ENCODE results near the gene PHF21B.
"Not testable (repeated sequence)": the region's sequence is repeated elsewhere in the genome, so short reads cannot be mapped to it uniquely, and the experiment has no call there.

PHF21B gene

GRCh38 chr22:44988671-44989070 is 21.1 kb downstream of the PHF21B start:
- no peak for DNase-seq

- no peak for DNase-seq
These were observed 22.9 kb downstream of the PHF21B start for GRCh38 chr22:44986926-44987325.

GRCh38 chr22:44985906-44986527 is 23.8 kb downstream of the PHF21B start:
- DNase-seq, result no peak

GRCh38 chr22:44983878-44984482 is 25.8 kb downstream of the PHF21B start:
- DNase-seq, result no peak

- no peak for DNase-seq
These were observed 27.4 kb downstream of the PHF21B start for GRCh38 chr22:44982445-44982844.

GRCh38 chr22:44981857-44982256 is 27.9 kb downstream of the PHF21B start:
- no peak for DNase-seq

- no peak for DNase-seq
These were observed 30.7 kb downstream of the PHF21B start for GRCh38 chr22:44979154-44979553.

- peak in 3 of 5 donors; percentile 10 to 70 (median 17) for DNase-seq
These were observed 34.2 kb downstream of the PHF21B start for GRCh38 chr22:44975427-44976262.

- no peak for DNase-seq
These were observed 35.4 kb downstream of the PHF21B start for GRCh38 chr22:44974454-44974853.

- no peak for DNase-seq
These were observed 36.0 kb downstream of the PHF21B start for GRCh38 chr22:44973829-44974228.

- no peak for DNase-seq
These were observed 37.3 kb downstream of the PHF21B start for GRCh38 chr22:44972363-44973083.

GRCh38 chr22:44971651-44972362 is 38.0 kb downstream of the PHF21B start:
- no peak for DNase-seq

GRCh38 chr22:44970291-44970690 is 39.5 kb downstream of the PHF21B start:
- no peak for DNase-seq

GRCh38 chr22:44969817-44970216 is 40.0 kb downstream of the PHF21B start:
- DNase-seq, result no peak

- no peak for DNase-seq
These were observed 41.1 kb downstream of the PHF21B start for GRCh38 chr22:44968736-44969135.

- no peak for DNase-seq
These were observed 44.6 kb downstream of the PHF21B start for GRCh38 chr22:44965171-44965570.

- no peak for DNase-seq
These were observed 45.1 kb downstream of the PHF21B start for GRCh38 chr22:44964722-44965078.

- DNase-seq, result no peak
These were observed 45.7 kb downstream of the PHF21B start for GRCh38 chr22:44963832-44964721.

GRCh38 chr22:44962741-44963454 is 46.9 kb downstream of the PHF21B start:
- no peak for DNase-seq

- DNase-seq, result not testable (repeated sequence)
These were observed 48.1 kb downstream of the PHF21B start for GRCh38 chr22:44961682-44962081.

Measured in T-helper 1 cell (primary cell).